Activated naive CD8-positive, alpha-beta T cell treated with anti-CD3 and anti-CD28 coated beads, Interleukin-2, amount 10 ng/mL, durations not matched to agents 7 days and 5 days (primary cell): ENCODE measurements around the gene ZNF576. TPM values are rescaled to one million over a fixed set of nuclear protein-coding genes. Genes with fewer than 3 reads are reported as not detected.
"Not testable (repeated sequence)": the region's sequence is repeated elsewhere in the genome, so short reads cannot be mapped to it uniquely, and the experiment has no call there.

Experiments
- ATAC-seq: fragments of 150-1000 bp; cut with Tn5 transposase; one replicate; pipeline ENCODE4 v1.10.0; 2021; ENCODE audit warnings: low read depth, moderate library complexity
- POLR2A ChIA-PET: fragments of 350-600 bp; sonication (Branson Sonifier 250); formaldehyde crosslinking; loops from one replicate; lab custom pipeline; 2021; ENCODE audit warnings: antibody characterized with exemption; lab: Charles Lee
- DNase-seq: peaks from one replicate; pipeline ENCODE4 v3.0.0; 2021
- H3K27ac Mint-ChIP-seq: one replicate; pipeline ENCODE4 v1.8.0; 2022; ENCODE audit warnings: mild to moderate bottlenecking, mixed read lengths
- H3K27me3 Mint-ChIP-seq: one replicate; pipeline ENCODE4 v1.8.0; 2022; ENCODE audit warnings: mild to moderate bottlenecking, moderate library complexity, mixed read lengths
- H3K36me3 Mint-ChIP-seq: one replicate; pipeline ENCODE4 v1.8.0; 2021; ENCODE audit warnings: mild to moderate bottlenecking, mixed read lengths
- H3K4me1 Mint-ChIP-seq: one replicate; pipeline ENCODE4 v1.8.0; 2021; ENCODE audit warnings: mixed read lengths
- H3K4me3 Mint-ChIP-seq: one replicate; pipeline ENCODE4 v1.8.0; 2022; ENCODE audit warnings: mild to moderate bottlenecking, moderate library complexity, mixed read lengths
- H3K9me3 Mint-ChIP-seq: one replicate; pipeline ENCODE4 v1.8.0; 2021; ENCODE audit warnings: mixed read lengths
- total RNA-seq, 2 experiments: library from RNA; stranded (reverse); gene quantifications; one replicate each; pipeline ENCODE4 v1.2.3, GENCODE V29; 2021

ZNF576 gene
- total RNA-seq, 2 experiments from 2014 or later: 15.3 to 17.8 TPM

DNA sequence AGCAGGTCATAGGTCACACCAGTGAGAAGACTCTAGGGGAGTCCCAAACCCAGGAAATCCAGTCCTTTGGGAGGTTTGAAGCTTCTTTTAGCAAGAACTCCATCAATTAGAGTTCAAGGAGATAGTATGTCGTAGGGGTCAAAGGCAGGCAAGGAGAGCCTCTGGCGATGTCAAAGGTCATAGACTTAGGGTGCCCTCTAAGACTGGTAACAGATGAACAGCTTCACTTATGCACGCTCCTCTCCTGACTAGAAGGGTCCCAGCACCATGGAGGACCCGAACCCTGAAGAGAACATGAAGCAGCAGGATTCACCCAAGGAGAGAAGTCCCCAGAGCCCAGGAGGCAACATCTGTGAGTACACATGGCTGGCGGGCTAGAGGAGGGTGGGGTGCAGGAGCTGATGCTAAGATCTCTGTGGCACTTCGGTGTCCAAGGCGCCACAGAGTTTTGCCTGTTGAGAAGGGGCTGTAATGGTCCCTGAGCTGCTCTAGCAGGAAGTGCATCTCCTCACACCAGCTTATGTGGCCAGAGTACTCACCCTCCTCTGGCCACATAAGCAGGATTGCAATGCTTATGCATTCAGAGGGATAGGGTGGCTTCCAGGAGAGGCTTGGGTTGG lies 557 bp downstream of the ZNF576 start:
- Mint-ChIP-seq H3K4me3 (peak overlapping the region; percentile 94), H3K9me3 (no peaks in the 10 kb centered on the region), H3K27me3 (no peaks in the 10 kb centered on the region), H3K27ac (peak overlapping the region; percentile 97), H3K36me3 (peaks cover 2% of the 10 kb centered on the region), H3K4me1 (peaks cover 33% of the 10 kb centered on the region)
- ATAC-seq: no peak
- no peak for DNase-seq
- POLR2A ChIA-PET: interaction anchor here (0.6 to 4.4 kb wide), 9 partner anchors 20 to 157 kb away, joined by 4 to 45 read pairs (median 6); partner anchors contain the start of genes PINLYP, SMG9, XRCC1 and ZNF428

DNA sequence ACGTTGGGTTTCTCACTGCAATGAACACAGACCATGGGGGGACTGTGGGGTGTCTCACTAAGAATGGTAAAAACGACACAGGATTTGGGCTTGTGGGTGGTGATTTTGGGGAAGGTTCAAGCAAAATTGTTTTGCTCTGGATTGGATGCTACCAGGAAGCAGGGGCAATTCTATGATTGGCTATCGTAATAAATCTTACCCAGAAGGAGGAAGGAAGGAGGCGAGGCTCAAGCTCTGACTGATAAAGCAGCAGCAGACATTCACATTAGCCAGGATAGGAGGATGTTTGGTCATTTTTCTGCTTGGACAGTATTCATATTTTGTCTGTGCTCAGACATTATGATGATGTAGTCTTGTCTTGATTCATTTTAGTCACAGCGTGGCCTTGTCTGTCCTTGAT lies 1.5 kb downstream of the ZNF576 start:
- H3K27ac Mint-ChIP-seq: peak overlapping the region; percentile 97
- H3K4me1 Mint-ChIP-seq: peaks cover 33% of the 10 kb centered on the region
- H3K9me3 Mint-ChIP-seq: no peaks in the 10 kb centered on the region
- peak overlapping the region; percentile 94 for H3K4me3 Mint-ChIP-seq
- POLR2A ChIA-PET: interaction anchor here (0.6 to 4.4 kb wide), 3 partner anchors 20 to 42 kb away, joined by 5 to 45 read pairs (median 30); partner anchors contain the start of genes PINLYP and XRCC1
- H3K27me3 Mint-ChIP-seq: no peaks in the 10 kb centered on the region
- DNase-seq (no peak), ATAC-seq (no peak)
- peaks cover 2% of the 10 kb centered on the region for H3K36me3 Mint-ChIP-seq

DNA sequence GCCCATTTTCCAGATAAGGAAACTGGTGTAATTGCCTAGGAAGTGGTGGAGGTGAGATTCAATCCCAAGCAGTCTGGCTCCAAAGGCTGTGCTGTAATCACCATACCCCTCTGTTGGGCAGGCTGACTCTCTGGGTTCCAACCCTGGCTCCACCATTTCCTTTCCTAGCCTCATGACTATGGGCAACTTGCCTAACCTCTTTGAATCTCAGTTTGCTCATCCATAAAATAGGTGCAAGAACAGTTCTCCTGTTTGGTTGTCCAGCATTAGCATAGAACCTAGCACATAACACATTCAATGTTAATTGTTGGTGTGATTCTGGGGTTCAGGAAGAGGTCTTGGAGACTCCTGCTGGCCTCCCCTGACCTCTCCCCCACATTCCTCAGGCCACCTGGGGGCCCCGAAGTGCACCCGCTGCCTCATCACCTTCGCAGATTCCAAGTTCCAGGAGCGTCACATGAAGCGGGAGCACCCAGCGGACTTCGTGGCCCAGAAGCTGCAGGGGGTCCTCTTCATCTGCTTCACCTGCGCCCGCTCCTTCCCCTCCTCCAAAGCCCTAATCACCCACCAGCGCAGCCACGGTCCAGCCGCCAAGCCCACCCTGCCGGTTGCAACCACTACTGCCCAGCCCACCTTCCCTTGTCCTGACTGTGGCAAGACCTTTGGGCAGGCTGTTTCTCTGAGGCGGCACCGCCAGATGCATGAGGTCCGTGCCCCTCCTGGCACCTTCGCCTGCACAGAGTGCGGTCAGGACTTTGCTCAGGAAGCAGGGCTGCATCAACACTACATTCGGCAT lies 2.2 kb downstream of the ZNF576 start:
- Mint-ChIP-seq H3K36me3 (no peaks in the 10 kb centered on the region), H3K27me3 (no peaks in the 10 kb centered on the region), H3K9me3 (no peaks in the 10 kb centered on the region), H3K27ac (no peak overlapping the region), H3K4me1 (peaks cover 30% of the 10 kb centered on the region), H3K4me3 (no peak overlapping the region)
- DNase-seq: no peak
- POLR2A ChIA-PET: no interaction called here
- ATAC-seq: no peak

DNA sequence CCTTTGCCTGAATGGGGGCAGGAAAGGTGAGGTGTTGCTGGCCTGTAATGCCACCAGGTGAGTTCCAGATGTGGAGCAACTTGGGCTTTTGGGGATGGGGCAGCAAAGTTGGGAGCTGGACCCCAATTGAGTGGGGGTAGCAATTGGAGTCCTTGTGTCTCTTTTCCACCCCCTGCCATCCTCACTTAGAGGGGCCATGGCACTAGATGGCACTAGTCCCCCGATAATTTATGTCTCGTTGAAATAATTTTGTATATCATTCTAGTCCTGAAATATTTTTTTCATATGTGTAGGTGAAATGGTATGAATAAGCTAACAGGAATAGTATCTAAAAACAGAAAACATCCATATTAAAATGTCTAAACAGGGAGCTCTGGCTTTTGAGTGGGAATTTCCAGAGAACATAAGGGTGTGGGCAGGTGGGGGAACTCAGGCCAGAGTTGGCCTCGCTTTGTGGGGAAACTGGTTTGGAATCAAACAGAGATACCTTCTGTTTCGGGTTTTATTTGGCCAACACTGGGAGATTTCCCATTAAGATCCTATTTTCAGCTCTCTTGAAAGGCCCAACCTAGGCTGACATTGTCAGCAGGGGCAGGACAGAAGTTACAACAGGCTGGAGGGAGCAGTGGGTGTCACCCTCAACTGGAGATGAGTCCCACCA lies 3.4 kb downstream of the ZNF576 start:
- no peak for DNase-seq
- no peaks in the 10 kb centered on the region for H3K36me3 Mint-ChIP-seq
- POLR2A ChIA-PET: no interaction called here
- no peaks in the 10 kb centered on the region for H3K9me3 Mint-ChIP-seq
- H3K27me3 Mint-ChIP-seq: no peaks in the 10 kb centered on the region
- ATAC-seq: no peak
- peaks cover 26% of the 10 kb centered on the region for H3K4me1 Mint-ChIP-seq
- no peak overlapping the region for H3K4me3 Mint-ChIP-seq
- no peak overlapping the region for H3K27ac Mint-ChIP-seq

DNA sequence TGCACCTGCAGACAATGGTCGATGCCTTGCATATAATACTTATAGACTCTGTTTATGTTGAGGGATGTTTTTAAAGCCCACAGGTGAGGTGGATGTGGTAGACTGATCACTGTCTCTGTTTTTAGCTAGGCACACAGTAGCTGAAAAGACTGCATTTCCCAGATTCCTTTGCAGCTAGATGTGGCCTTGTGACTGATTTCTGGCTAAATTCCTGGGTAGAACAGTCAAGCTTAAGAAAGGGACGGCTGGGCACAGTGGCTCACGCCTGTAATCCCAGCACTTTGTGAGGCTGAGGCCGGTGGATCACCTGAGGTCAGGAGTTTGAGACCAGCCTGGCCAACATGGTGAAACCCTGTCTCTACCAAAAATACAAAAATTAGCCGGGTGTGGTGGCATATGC lies 3.9 kb downstream of the ZNF576 start:
- POLR2A ChIA-PET, DNase-seq, H3K36me3 Mint-ChIP-seq, H3K27ac Mint-ChIP-seq, H3K27me3 Mint-ChIP-seq, H3K4me3 Mint-ChIP-seq, H3K9me3 Mint-ChIP-seq, ATAC-seq: not testable (repeated sequence)
- peaks cover 25% of the 10 kb centered on the region for H3K4me1 Mint-ChIP-seq

DNA sequence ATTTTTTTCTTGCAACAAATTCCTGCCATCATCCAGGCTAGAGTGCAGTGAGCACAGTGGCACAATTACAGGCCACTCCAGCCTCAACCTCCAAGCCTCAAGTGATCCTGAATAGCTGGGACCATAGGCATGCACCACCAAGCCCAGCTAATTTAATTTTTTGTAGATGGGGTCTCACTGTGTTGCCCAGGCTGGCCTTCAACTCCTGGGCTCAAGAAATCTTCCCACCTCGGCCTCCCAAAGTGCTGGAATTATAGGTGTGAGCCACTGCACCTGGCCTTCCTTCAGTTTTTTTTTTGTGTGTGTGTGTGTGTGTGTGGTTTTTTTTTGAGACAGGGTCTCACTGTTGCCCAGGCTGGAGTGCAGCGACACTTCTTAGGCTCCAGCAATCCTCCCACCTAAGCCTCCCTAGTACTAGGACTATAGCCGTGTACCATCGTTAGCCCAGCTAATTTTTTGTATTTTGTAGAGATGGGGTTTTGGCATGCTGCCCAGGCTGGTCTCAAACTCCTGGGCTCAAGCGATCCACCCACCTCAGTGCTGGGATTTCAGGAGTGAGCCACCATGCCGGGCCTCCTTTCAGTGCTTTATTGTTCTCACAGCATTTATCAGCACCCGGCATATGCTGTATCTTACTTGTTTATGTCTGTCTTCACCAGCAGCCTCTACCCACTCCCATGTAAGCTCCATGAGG lies 9.6 kb downstream of the ZNF576 start:
- Mint-ChIP-seq H3K4me3 (no peak overlapping the region), H3K27ac (no peak overlapping the region), H3K36me3 (no peaks in the 10 kb centered on the region), H3K4me1 (peaks cover 4% of the 10 kb centered on the region), H3K9me3 (no peaks in the 10 kb centered on the region), H3K27me3 (no peaks in the 10 kb centered on the region)
- DNase-seq: no peak
- POLR2A ChIA-PET: interaction anchor here (0.6 kb wide), 1 partner anchor 147 kb away, joined by 6 read pairs; no protein-coding TSS in a partner anchor
- no peak for ATAC-seq

DNA sequence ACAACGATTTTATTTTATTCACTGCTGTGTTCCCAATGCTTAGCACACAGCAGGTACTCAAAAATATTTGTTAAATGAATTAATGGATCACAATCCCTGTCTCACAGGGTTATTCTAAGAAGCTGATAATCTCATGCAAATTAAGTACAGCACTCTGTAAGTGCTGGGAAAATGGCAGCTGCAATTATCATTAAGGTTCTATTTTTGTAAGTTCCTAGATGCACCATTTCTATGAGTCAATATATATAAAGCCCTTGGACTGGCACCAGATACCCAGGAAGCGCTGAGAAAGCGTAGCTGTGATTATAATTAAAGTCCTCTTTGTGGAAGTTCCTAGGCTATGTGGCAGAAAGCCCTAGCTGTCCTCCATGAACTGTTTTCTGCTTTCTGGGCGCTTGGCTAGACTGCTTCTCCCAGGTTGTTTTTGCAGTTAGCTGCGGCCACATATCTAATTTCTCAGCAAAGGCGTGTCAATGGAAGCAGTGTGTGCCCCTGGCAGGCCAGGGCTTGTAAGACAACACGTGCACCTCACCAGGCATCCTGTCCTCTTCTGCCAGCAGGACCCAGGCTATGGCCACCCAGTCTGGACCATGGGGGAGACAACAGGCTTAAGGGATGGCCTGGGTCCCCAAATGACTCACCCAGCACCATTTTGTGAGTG lies 10.3 kb downstream of the ZNF576 start:
- H3K4me3 Mint-ChIP-seq: peak overlapping the region; percentile 53
- DNase-seq (no peak), ATAC-seq (no peak)
- H3K9me3 Mint-ChIP-seq: no peaks in the 10 kb centered on the region
- peak overlapping the region; percentile 11 for H3K27ac Mint-ChIP-seq
- H3K36me3 Mint-ChIP-seq: no peaks in the 10 kb centered on the region
- H3K27me3 Mint-ChIP-seq: no peaks in the 10 kb centered on the region
- H3K4me1 Mint-ChIP-seq: peaks cover 4% of the 10 kb centered on the region
- POLR2A ChIA-PET: no interaction called here

DNA sequence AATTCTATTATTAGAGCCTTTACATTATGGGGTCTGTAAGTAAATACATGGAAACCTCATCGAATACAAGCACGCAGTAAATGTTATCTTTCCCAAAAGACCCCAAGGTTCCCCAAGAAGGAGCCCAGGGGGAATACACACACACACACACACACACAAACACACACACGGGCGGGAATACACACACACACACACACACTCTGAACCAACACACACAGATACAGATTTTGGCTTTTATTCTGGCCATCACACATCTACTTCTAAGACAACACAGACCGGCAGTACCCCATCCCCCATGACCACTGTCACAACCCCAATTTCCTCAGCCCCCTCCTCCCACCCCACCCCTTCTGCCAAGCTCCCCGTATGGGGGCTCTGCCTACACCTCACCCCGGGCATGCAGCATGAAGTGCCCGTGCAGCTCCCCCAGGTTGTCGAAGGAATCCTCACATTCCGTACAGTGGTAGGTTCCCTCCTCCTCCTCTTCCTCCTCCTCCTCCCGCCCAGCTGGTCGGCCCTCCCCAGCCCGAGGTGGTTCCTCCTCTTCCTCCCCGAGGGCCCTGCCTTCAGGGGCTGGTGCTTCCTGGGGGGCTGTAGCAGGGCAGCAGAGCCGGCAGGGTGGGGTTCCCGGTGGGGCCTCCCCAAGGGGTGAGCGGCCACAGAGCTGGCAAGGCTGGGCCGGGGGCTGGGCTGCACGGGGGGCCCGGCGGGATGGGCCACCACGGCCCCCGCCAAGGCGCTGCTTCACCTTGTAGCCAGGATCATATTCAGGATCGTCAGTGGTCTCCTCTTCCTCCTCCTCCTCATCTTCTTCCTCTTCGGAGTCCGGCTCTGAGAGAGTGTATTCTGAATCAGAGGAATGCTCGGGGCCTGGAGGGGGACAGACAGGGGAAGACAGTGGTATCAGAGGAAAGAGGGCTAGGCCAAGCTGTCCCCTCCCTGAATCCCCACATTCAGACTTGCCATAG lies 11.1 kb downstream of the ZNF576 start:
- peaks cover 4% of the 10 kb centered on the region for H3K36me3 Mint-ChIP-seq
- peak overlapping the region; percentile 53 for H3K4me3 Mint-ChIP-seq
- ATAC-seq (peak; percentile 36), DNase-seq (no peak)
- no peaks in the 10 kb centered on the region for H3K27me3 Mint-ChIP-seq
- POLR2A ChIA-PET: no interaction called here
- H3K4me1 Mint-ChIP-seq: peaks cover 4% of the 10 kb centered on the region
- peak overlapping the region; percentile 76 for H3K27ac Mint-ChIP-seq
- H3K9me3 Mint-ChIP-seq: no peaks in the 10 kb centered on the region

DNA sequence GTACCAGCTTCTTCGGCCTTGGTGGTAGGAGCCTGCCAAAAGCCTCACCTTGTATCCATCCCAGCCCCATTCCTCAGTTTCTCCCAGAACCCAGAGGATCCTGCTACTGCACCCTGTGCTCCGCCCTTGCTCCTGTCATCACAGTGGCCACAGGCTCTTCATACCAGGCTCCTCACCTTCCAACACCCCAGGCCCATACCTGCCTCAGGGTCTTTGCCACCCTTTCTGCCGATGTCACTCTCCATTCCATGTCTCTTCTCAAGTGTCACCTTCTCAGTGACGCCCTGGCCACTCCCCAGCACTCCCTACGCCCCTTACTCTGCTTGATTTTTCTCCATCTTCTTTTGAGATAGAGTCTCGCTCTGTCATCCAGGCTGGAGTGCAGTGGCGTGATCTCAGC lies 13.5 kb downstream of the ZNF576 start:
- Mint-ChIP-seq H3K9me3 (no peaks in the 10 kb centered on the region), H3K4me3 (no peak overlapping the region), H3K4me1 (peaks cover 4% of the 10 kb centered on the region), H3K36me3 (peaks cover 6% of the 10 kb centered on the region), H3K27me3 (no peaks in the 10 kb centered on the region), H3K27ac (no peak overlapping the region)
- ATAC-seq (no peak), DNase-seq (no peak)
- POLR2A ChIA-PET: interaction anchor here (0.6 to 0.7 kb wide), 2 partner anchors 18 to 24 kb away, joined by 3 to 6 read pairs; no protein-coding TSS in a partner anchor

DNA sequence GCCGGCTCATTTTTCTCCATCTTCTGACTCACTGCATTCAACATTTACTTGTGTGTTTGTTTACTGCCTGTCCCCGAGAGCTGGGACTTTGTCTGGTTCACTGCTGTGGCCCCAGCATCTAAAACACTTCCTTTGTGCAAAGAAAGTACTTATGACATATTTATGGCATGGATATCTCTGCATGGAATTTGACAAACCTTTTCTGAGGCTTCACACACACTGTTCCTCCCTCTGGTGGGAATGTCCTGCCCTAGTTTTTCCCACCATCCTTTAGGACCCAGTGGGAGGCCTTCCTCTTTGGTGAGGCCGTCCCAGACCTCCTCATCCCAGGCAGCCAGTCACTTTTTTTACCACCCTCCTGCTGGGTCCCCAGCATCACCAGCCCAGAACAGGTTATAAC lies 14.1 kb downstream of the ZNF576 start:
- H3K36me3 Mint-ChIP-seq: peaks cover 6% of the 10 kb centered on the region
- H3K27me3 Mint-ChIP-seq: no peaks in the 10 kb centered on the region
- peaks cover 4% of the 10 kb centered on the region for H3K4me1 Mint-ChIP-seq
- no peak for DNase-seq
- no peaks in the 10 kb centered on the region for H3K9me3 Mint-ChIP-seq
- POLR2A ChIA-PET: no interaction called here
- H3K4me3 Mint-ChIP-seq: no peak overlapping the region
- H3K27ac Mint-ChIP-seq: peak overlapping the region; percentile 31
- ATAC-seq: no peak

DNA sequence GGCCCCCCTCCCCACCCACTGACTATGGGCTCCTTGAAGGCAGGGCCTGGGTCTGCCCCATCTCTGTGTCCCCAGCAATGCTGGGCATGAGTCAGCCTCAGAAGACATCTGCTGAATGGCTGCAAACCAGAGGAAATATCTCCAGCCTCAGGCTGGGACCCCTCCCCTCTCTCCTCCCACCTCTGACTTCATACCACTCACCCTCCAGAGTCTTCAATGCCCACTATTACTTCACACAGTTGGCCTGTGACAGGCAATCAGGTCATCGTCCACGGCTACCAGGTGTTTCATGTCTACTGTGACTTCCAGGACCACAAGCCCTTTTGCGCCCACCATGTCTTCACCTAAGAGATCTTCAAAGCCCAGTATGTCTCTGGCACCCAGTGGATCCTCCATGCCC lies 15.4 kb downstream of the ZNF576 start, which contains the start of gene SRRM5:
TSS of gene SRRM5 (plus strand) at position 301 of the 400 bp plus-strand sequence. CDS start at position 335, 34 bp downstream.
- no peak for ATAC-seq
- Mint-ChIP-seq H3K9me3 (no peaks in the 10 kb centered on the region), H3K36me3 (peaks cover 6% of the 10 kb centered on the region)

DNA sequence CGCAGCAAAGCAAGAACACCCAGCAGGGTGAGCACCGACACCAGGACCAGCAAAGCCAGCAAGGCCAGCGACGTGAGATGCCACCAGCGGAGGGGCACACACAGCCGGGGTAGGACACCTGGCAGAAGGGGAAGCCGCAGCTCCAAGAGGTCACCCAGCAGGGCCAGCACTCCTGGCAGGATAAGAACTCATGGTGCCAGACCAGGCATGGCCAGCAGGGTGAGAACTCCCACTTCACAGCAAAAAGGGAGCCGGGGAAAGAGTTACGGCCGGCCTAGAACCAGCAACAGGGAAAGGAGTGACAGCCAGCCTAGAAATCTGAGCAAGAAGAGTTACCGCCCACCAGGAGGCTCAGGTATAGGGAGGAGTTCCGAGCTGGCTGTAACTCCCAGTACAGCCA lies 16.0 kb downstream of the ZNF576 start:
- Mint-ChIP-seq H3K36me3 (peaks cover 6% of the 10 kb centered on the region), H3K9me3 (no peaks in the 10 kb centered on the region), H3K27ac (no peak overlapping the region), H3K4me3 (no peak overlapping the region), H3K4me1 (peaks cover 4% of the 10 kb centered on the region), H3K27me3 (no peaks in the 10 kb centered on the region)
- POLR2A ChIA-PET: no interaction called here
- no peak for ATAC-seq
- no peak for DNase-seq

More for the DNA sequence above, 15.4 kb downstream of the ZNF576 start, which contains the start of gene SRRM5:
- Mint-ChIP-seq H3K27me3 (no peaks in the 10 kb centered on the region), H3K27ac (no peak within 1 kb of the TSS), H3K4me1 (peaks cover 7% of the 10 kb centered on the region), H3K4me3 (no peak within 1 kb of the TSS)
- POLR2A ChIA-PET: no interaction called here
- no peak for DNase-seq
